ENCODE measurements around the gene ARRDC5. TPM values are rescaled to one million over a fixed set of nuclear protein-coding genes. Genes with fewer than 3 reads are reported as not detected.
"Not testable (repeated sequence)": the region's sequence is repeated elsewhere in the genome, so short reads cannot be mapped to it uniquely, and the experiment has no call there.

The ARRDC5 gene
- total RNA-seq, 1 experiment from 2014 or later, result not detected

- no peak overlapping the region for H3K4me3 ChIP-seq
- no peaks in the 10 kb centered on the region for H3K27me3 ChIP-seq (ENCODE audit: insufficient read depth, low read depth)
- DNase-seq, result no peak
- TF ChIP-seq EZH2 (IDR thresholded peaks at IDR 0.05; ENCODE audit: low read depth) (no peak), CTCF (conservative IDR thresholded peaks at IDR 0.05) (no peak)
- intact Hi-C loops (cut with micrococcal nuclease; ENCODE audit: unreplicated experiment), result no loop called here
- no TSS peak for BruUV-seq (replicated peaks)
- ChIA-PET POLR2A (ENCODE audit: unreplicated experiment) (no interaction called here), CTCF (no interaction called here)
- H3K27ac ChIP-seq, result peak overlapping the region; percentile 80; the same call in 1 of the 2 replicates
- H3K36me3 ChIP-seq (ENCODE audit: low read depth), result no peaks in the 10 kb centered on the region
- no peak overlapping the region for H3K4me2 ChIP-seq
- H3F3A ChIP-seq (ENCODE audit: insufficient read depth, low read depth), result peaks cover 8% of the 10 kb centered on the region; the same call in 1 of the 2 replicates
- no peaks in the 10 kb centered on the region for H3K9me3 ChIP-seq (ENCODE audit: insufficient read depth, low read depth)
- H3K4me1 ChIP-seq (replicated peaks; ENCODE audit: insufficient read depth), result peaks cover 15% of the 10 kb centered on the region
- H3K9me2 ChIP-seq (ENCODE audit: insufficient read depth), result no peaks in the 10 kb centered on the region
- no peaks in the 10 kb centered on the region for H4K20me1 ChIP-seq (ENCODE audit: insufficient read depth)
- H2AFZ ChIP-seq, result no peak overlapping the region
- no peaks in the 10 kb centered on the region for H3K79me2 ChIP-seq (ENCODE audit: low read depth)
Measured at GRCh38 chr19:4897146-4897545, 5.5 kb downstream of the ARRDC5 start.

GRCh38 chr19:4896372-4896771 is 6.3 kb downstream of the ARRDC5 start:
- TF ChIP-seq EZH2 (IDR thresholded peaks at IDR 0.05; ENCODE audit: low read depth) (no peak), CTCF (conservative IDR thresholded peaks at IDR 0.05) (no peak)

GRCh38 chr19:4892962-4893361 is 9.7 kb downstream of the ARRDC5 start:
- CTCF ChIA-PET; H3F3A ChIP-seq (ENCODE audit: insufficient read depth, low read depth); H3K9me3 ChIP-seq (ENCODE audit: insufficient read depth, low read depth); H3K27ac ChIP-seq; DNase-seq; H4K20me1 ChIP-seq (ENCODE audit: insufficient read depth); H3K27me3 ChIP-seq (ENCODE audit: insufficient read depth, low read depth); H2AFZ ChIP-seq; BruUV-seq (replicated peaks); intact Hi-C loops (cut with micrococcal nuclease; ENCODE audit: unreplicated experiment); H3K4me3 ChIP-seq; H3K9me2 ChIP-seq (ENCODE audit: insufficient read depth); POLR2A ChIA-PET (ENCODE audit: unreplicated experiment); H3K79me2 ChIP-seq (ENCODE audit: low read depth); H3K36me3 ChIP-seq (ENCODE audit: low read depth); H3K4me2 ChIP-seq: not testable (repeated sequence)
- peaks cover 15% of the 10 kb centered on the region for H3K4me1 ChIP-seq (replicated peaks; ENCODE audit: insufficient read depth)

More at GRCh38 chr19:4896372-4896771, 6.3 kb downstream of the ARRDC5 start:
- BruUV-seq (replicated peaks), result no TSS peak
- Histone ChIP-seq H3K79me2 (ENCODE audit: low read depth) (no peaks in the 10 kb centered on the region), H3K4me3 (no peak overlapping the region), H4K20me1 (ENCODE audit: insufficient read depth) (no peaks in the 10 kb centered on the region), H3K27me3 (ENCODE audit: insufficient read depth, low read depth) (no peaks in the 10 kb centered on the region), H3K9me2 (ENCODE audit: insufficient read depth) (no peaks in the 10 kb centered on the region), H3F3A (ENCODE audit: insufficient read depth, low read depth) (peaks cover 8% of the 10 kb centered on the region; the same call in 1 of the 2 replicates), H3K27ac (peak overlapping the region; percentile 80), H3K9me3 (ENCODE audit: insufficient read depth, low read depth) (no peaks in the 10 kb centered on the region), H3K36me3 (ENCODE audit: low read depth) (no peaks in the 10 kb centered on the region), H2AFZ (peak overlapping the region; percentile 63; the same call in 1 of the 2 replicates), H3K4me2 (peak overlapping the region; percentile 47), H3K4me1 (replicated peaks; ENCODE audit: insufficient read depth) (peaks cover 15% of the 10 kb centered on the region)
- intact Hi-C loops (cut with micrococcal nuclease; ENCODE audit: unreplicated experiment), result no loop called here
- ChIA-PET POLR2A (ENCODE audit: unreplicated experiment) (interaction anchor here (0.5 kb wide), 1 partner anchor 1133 kb away, joined by 3 read pairs; no protein-coding TSS in a partner anchor), CTCF (interaction anchor here (0.6 kb wide), 1 partner anchor 884 kb away, joined by 4 read pairs; no protein-coding TSS in a partner anchor)
- peak; percentile 53 to 63 for DNase-seq

- H3K79me2 ChIP-seq (ENCODE audit: low read depth), result no peaks in the 10 kb centered on the region
- H3K4me3 ChIP-seq, result no peak overlapping the region
- no peaks in the 10 kb centered on the region for H3K9me2 ChIP-seq (ENCODE audit: insufficient read depth)
- intact Hi-C loops (cut with micrococcal nuclease; ENCODE audit: unreplicated experiment), result no loop called here
- no peaks in the 10 kb centered on the region for H4K20me1 ChIP-seq (ENCODE audit: insufficient read depth)
- H3K4me1 ChIP-seq (replicated peaks; ENCODE audit: insufficient read depth), result peaks cover 7% of the 10 kb centered on the region
- ChIA-PET CTCF (interaction anchor here (0.7 kb wide), 1 partner anchor 18 kb away, joined by 9 read pairs; no protein-coding TSS in a partner anchor), POLR2A (ENCODE audit: unreplicated experiment) (no interaction called here)
- TF ChIP-seq EZH2 (IDR thresholded peaks at IDR 0.05; ENCODE audit: low read depth), result no peak
- no peak for TF ChIP-seq CTCF (conservative IDR thresholded peaks at IDR 0.05)
- no peaks in the 10 kb centered on the region for H3K36me3 ChIP-seq (ENCODE audit: low read depth)
- no peaks in the 10 kb centered on the region for H3K9me3 ChIP-seq (ENCODE audit: insufficient read depth, low read depth)
- 0 out of 2 replicates have a peak, but pooled peaks cover 5% of the 10 kb centered on the region for H3F3A ChIP-seq (ENCODE audit: insufficient read depth, low read depth)
- no peak overlapping the region for H3K27ac ChIP-seq
- no peaks in the 10 kb centered on the region for H3K27me3 ChIP-seq (ENCODE audit: insufficient read depth, low read depth)
- no peak overlapping the region for H2AFZ ChIP-seq
- no TSS peak for BruUV-seq (replicated peaks)
- no peak for DNase-seq
- no peak overlapping the region for H3K4me2 ChIP-seq
Measured at GRCh38 chr19:4891066-4891465, 11.6 kb downstream of the ARRDC5 start.
